GM12878 (cell line): ENCODE data around the gene C1orf210. TPM values are rescaled to one million over a fixed set of nuclear protein-coding genes. Genes with fewer than 3 reads are reported as not detected.

Source experiments
- ATAC-seq: fragments of 200-7000 bp; cut with Tn5 transposase; 3 replicates; pipeline ENCODE4 v1.9.1; 2020; ENCODE audit warnings: mild to moderate bottlenecking, moderate library complexity
- BruUV-seq: library from RNA; stranded (reverse); fragments of 400-500 nt; replicated peaks from 2 replicates; lab custom pipeline; 2021; lab: Mats Ljungman, UMichigan
- CTCF ChIA-PET: fragments of 300-600 bp; sonication (Branson Sonifier 250); formaldehyde crosslinking; extraction: SDS; loops from one replicate; lab custom pipeline; 2021; ENCODE audit warnings: inconsistent platforms; lab: Yijun Ruan, JAX
- POLR2A ChIA-PET: fragments of 350-600 bp; formaldehyde crosslinking; extraction: SDS; loops from one replicate; lab custom pipeline; 2021; ENCODE audit warnings: inconsistent platforms; lab: Charles Lee
- RAD21 ChIA-PET: fragments of 300-600 bp; sonication (Branson Sonifier 250); formaldehyde crosslinking; loops from one replicate; lab custom pipeline; 2023; ENCODE audit warnings: antibody characterized with exemption; ENCODE audit not compliant: unreplicated experiment; lab: Charles Lee
- SMC1A ChIA-PET: fragments of 300-600 bp; sonication (Branson Sonifier 250); formaldehyde crosslinking; loops from one replicate; lab custom pipeline; 2023; ENCODE audit not compliant: unreplicated experiment, uncharacterized antibody; lab: Charles Lee
- DNase-seq: peaks from one replicate; pipeline ENCODE4 v3.0.0-alpha.2; 2011; ENCODE audit warnings: low read depth, low spot score
- FAIRE-seq: peaks from 3 replicates; lab custom pipeline; 2011; peaks lifted over from hg19 to GRCh38; lab: Jason Lieb, UNC
- H2AFZ ChIP-seq: 2 replicates; pipeline ENCODE4 v1.6.0; 2011; ENCODE audit warnings: low read depth, low read length, control low read depth; ENCODE audit not compliant: control insufficient read depth
- H3K27ac ChIP-seq: 2 replicates; pipeline ENCODE4 v1.5.1; 2011; ENCODE audit warnings: control low read depth; ENCODE audit not compliant: control insufficient read depth, insufficient read depth
- H3K27me3 ChIP-seq, 2 experiments: replicated peaks in 1 of 2; 2 replicates each; pipeline versions ENCODE4 v1.6.0 to v1.6.1; 2011; ENCODE audit warnings: low read length in 1 of 2; ENCODE audit not compliant: control insufficient read depth in 2 of 2, insufficient read depth in 2 of 2
- H3K36me3 ChIP-seq, 2 experiments: 2 replicates each; pipeline ENCODE4 v1.5.1; 2011; ENCODE audit warnings: low read length in 1 of 2; ENCODE audit not compliant: control insufficient read depth in 2 of 2, insufficient read depth in 2 of 2
- H3K4me1 ChIP-seq: 2 replicates; pipeline ENCODE4 v1.6.1; 2011; ENCODE audit warnings: mild to moderate bottlenecking, low read length, moderate library complexity, mixed read lengths; ENCODE audit not compliant: control insufficient read depth, insufficient read depth
- H3K4me2 ChIP-seq: 2 replicates; pipeline ENCODE4 v1.6.0; 2011; ENCODE audit warnings: control low read depth; ENCODE audit not compliant: control insufficient read depth, insufficient read depth
- H3K4me3 ChIP-seq: fragments of 200-600 bp; sonication (generic); 2 replicates; pipeline ENCODE4 v1.5.1; 2016
- H3K79me2 ChIP-seq: 2 replicates; pipeline ENCODE4 v1.6.0; 2011; ENCODE audit warnings: low read length; ENCODE audit not compliant: control insufficient read depth, insufficient read depth
- H3K9ac ChIP-seq: 2 replicates; pipeline ENCODE4 v1.8.0; 2011; ENCODE audit warnings: low read length, control low read depth, mixed read lengths; ENCODE audit not compliant: control insufficient read depth, insufficient read depth
- H3K9me3 ChIP-seq: replicated peaks from 3 replicates; pipeline ENCODE4 v1.5.1; 2011; ENCODE audit warnings: mild to moderate bottlenecking, low read length; ENCODE audit not compliant: control insufficient read depth, insufficient read depth
- H4K20me1 ChIP-seq: 2 replicates; pipeline ENCODE4 v1.6.0; 2011; ENCODE audit not compliant: control insufficient read depth, insufficient read depth
- BHLHE40 ChIP-seq, 2 experiments: fragments of 450-650 bp in 1 of 2; IDR thresholded peaks; 2 replicates each; pipeline ENCODE4 v1.6.1; 2011 to 2017; ENCODE audit warnings: low read depth in 2 of 2, borderline replicate concordance in 1 of 2, improper control_type of control experiment in 1 of 2, low read length in 1 of 2, mild to moderate bottlenecking in 1 of 2
- CTCF ChIP-seq, 3 experiments: IDR thresholded peaks in 2 of 3; conservative IDR thresholded peaks in 1 of 3; 2 replicates each; pipeline ENCODE4 v1.5.1; 2011; ENCODE audit warnings: low read depth in 3 of 3, low read length in 3 of 3, mild to moderate bottlenecking in 3 of 3, control low read depth in 2 of 3, moderate library complexity in 2 of 3, inconsistent platforms in 1 of 3, mixed read lengths in 1 of 3; ENCODE audit not compliant: control insufficient read depth in 2 of 3, insufficient read depth in 1 of 3; ENCODE audit errors: extremely low read depth in 1 of 3
- EZH2 ChIP-seq: IDR thresholded peaks from 2 replicates; pipeline ENCODE4 v1.6.1; 2012; ENCODE audit warnings: low read depth, mild to moderate bottlenecking, control low read depth, inconsistent platforms, low read length, borderline replicate concordance; ENCODE audit not compliant: control insufficient read depth
- IKZF1 ChIP-seq: fragments of 450-650 bp; conservative IDR thresholded peaks from 2 replicates; pipeline ENCODE4 v1.6.1; 2017; ENCODE audit warnings: antibody characterized with exemption, mild to moderate bottlenecking
- RAD21 ChIP-seq: IDR thresholded peaks from 2 replicates; pipeline ENCODE4 v1.6.1; 2011; ENCODE audit warnings: mild to moderate bottlenecking, low read depth, low read length, moderate library complexity; ENCODE audit not compliant: insufficient read depth
- TBL1XR1 ChIP-seq: IDR thresholded peaks from 2 replicates; pipeline ENCODE4 v1.6.1; 2012; ENCODE audit warnings: low read depth, low read length, improper control_type of control experiment
- USF2 ChIP-seq: IDR thresholded peaks from 2 replicates; pipeline ENCODE4 v1.6.1; 2011; ENCODE audit warnings: low read depth, low read length, improper control_type of control experiment, borderline replicate concordance
- YY1 ChIP-seq: IDR thresholded peaks from 2 replicates; pipeline ENCODE4 v1.6.1; 2011; ENCODE audit warnings: low read depth, mild to moderate bottlenecking, low read length
- ZNF207 ChIP-seq: fragments of 450-650 bp; IDR thresholded peaks from 2 replicates; pipeline ENCODE4 v1.6.1; 2014; ENCODE audit warnings: antibody characterized with exemption, mild to moderate bottlenecking, borderline replicate concordance
- ZNF24 ChIP-seq: fragments of 450-650 bp; IDR thresholded peaks from 2 replicates; pipeline ENCODE4 v1.6.1; 2017; ENCODE audit warnings: antibody characterized with exemption, mild to moderate bottlenecking
- WGBS: methylation state at CpG from one replicate; pipeline ENCODE4 v1.1.6; 2016; ENCODE audit warnings: low lambda C conversion rate; ENCODE audit not compliant: insufficient replicate concordance, insufficient coverage; ENCODE audit errors: missing lambda C conversion rate; 5-methylcytosine and 5-hydroxymethylcytosine counted together
- in situ Hi-C: fragments of 300-500 bp; cut with MboI; formaldehyde crosslinking; loops from 9 replicates; pipeline ENCODE4 v1.14.3; 2018; ENCODE audit warnings: mixed read lengths
- intact Hi-C: fragments of 100-400 bp; cut with micrococcal nuclease; formaldehyde crosslinking; loops from one replicate; pipeline ENCODE4 v1.14.2; 2022; ENCODE audit not compliant: unreplicated experiment
- polyA plus RNA-seq, 11 experiments: library from polyadenylated mRNA; depleted of rRNA in 4 of 11; unstranded in 6 of 11; stranded (reverse) in 5 of 11; fragments of >200 nt; fragmentation: Nextera tagmentation in 4 of 11; fragmentation: Illumina TruSeq in 1 of 11; extraction: Ambion mirVana in 4 of 11; extraction: Trizol in 1 of 11; gene quantifications; 1 replicate in 1 of 11; 2 replicates in 10 of 11; pipeline versions ENCODE4 v1.2.1 to v1.2.3, GENCODE V29; 2011 to 2016; ENCODE audit warnings: inconsistent platforms in 2 of 11, missing spikeins in 2 of 11, low read depth in 1 of 11
- total RNA-seq, 4 experiments: library from RNA; depleted of rRNA in 3 of 4; stranded (reverse); fragments of >200 nt in 3 of 4; fragmentation: Illumina TruSeq in 1 of 4; extraction: Trizol in 1 of 4; gene quantifications; 2 replicates each; pipeline versions ENCODE4 v1.2.1 to v1.2.3, GENCODE V29; 2013 to 2021

Gene C1orf210
- total and polyA plus RNA-seq, 10 of the 15 experiments (the other 5 are each of a cell fraction or from before 2014, with no cell fraction given): 0.07 TPM; not detected in 9

- intact Hi-C loops: loop anchor here (2.0 to 5.0 kb wide), 3 partner anchors 56 to 523 kb away; partner anchors contain the start of gene CDC20
- Histone ChIP-seq H3K4me2 (peak overlapping the region; percentile 31), H4K20me1 (no peaks in the 10 kb centered on the region), H3K4me3 (no peak overlapping the region), H3K4me1 (peaks cover 19% of the 10 kb centered on the region), H2AFZ (peak overlapping the region; percentile 48; the same call in 1 of the 2 replicates), H3K27me3 (no peaks in the 10 kb centered on the region), H3K79me2 (no peaks in the 10 kb centered on the region), H3K27ac (peak overlapping the region; percentile 74), H3K36me3 (peaks cover 0 to 2% of the 10 kb centered on the region in 2 experiments; a peak in 2 of 4 replicates), H3K9ac (peak overlapping the region; percentile 4), H3K9me3 (no peaks in the 10 kb centered on the region)
- RAD21 ChIA-PET: interaction anchor here (0.6 to 3.5 kb wide), 24 partner anchors 10 to 706 kb away, joined by 3 to 52 read pairs (median 6); partner anchors contain the start of genes CDC20, ELOVL1, HYI and KDM4A
- TF ChIP-seq ZNF207 (no peak), BHLHE40 (IDR thresholded peaks at IDR 0.05; ENCODE audit: borderline replicate concordance in 1 of 2, low read depth in 2 of 2, low read length in 1 of 2) (no peak), ZNF24 (peak; percentile 71)
- POLR2A ChIA-PET: interaction anchor here (0.5 to 2.9 kb wide), 10 partner anchors 12 to 473 kb away, joined by 3 to 19 read pairs (median 5); partner anchors contain the start of genes CDC20, MED8 and SZT2
- CTCF ChIA-PET: interaction anchor here (0.7 to 5.4 kb wide), 30 partner anchors 9 to 797 kb away, joined by 3 to 89 read pairs (median 4); partner anchors contain the start of genes ARTN, CDC20, ELOVL1 and MED8
- BruUV-seq: no TSS peak
- in situ Hi-C loops: no loop called here
- DNase-seq (no peak), ATAC-seq (peak; percentile 55), FAIRE-seq (peak; percentile 80)
- SMC1A ChIA-PET: interaction anchor here (0.6 to 4.2 kb wide), 30 partner anchors 12 to 524 kb away, joined by 3 to 70 read pairs (median 4); partner anchors contain the start of genes CDC20, ELOVL1, HYI and KDM4A
- 20% methylated on average over 3 of the region's 3 CpGs for WGBS
These were observed 46.4 kb downstream of the C1orf210 start for GRCh38 chr1:43238991-43239469.

GRCh38 chr1:43238085-43238484 is 47.3 kb downstream of the C1orf210 start:
- WGBS: 45% methylated on average over 5 of the region's 5 CpGs
- TF ChIP-seq CTCF (IDR thresholded peaks at IDR 0.05 in 2 of 3, conservative IDR thresholded peaks at IDR 0.05 in 1 of 3; ENCODE audit: control insufficient read depth in 2 of 3, extremely low read depth in 1 of 3, insufficient read depth in 1 of 3, low read depth in 3 of 3, low read length in 3 of 3) (peak; percentile 62 to 76 (median 74)), YY1 (peak; percentile 65), RAD21 (peak; percentile 91), EZH2 (no peak), TBL1XR1 (no peak), USF2 (no peak), IKZF1 (peak; percentile 33)

More at GRCh38 chr1:43238085-43238484, 47.3 kb downstream of the C1orf210 start:
- Histone ChIP-seq H3K4me2 (no peak overlapping the region), H3K9me3 (no peaks in the 10 kb centered on the region), H3K4me3 (no peak overlapping the region), H3K9ac (no peak overlapping the region), H3K79me2 (no peaks in the 10 kb centered on the region), H3K4me1 (peaks cover 19% of the 10 kb centered on the region), H2AFZ (no peak overlapping the region), H3K27me3 (no peaks in the 10 kb centered on the region), H4K20me1 (no peaks in the 10 kb centered on the region), H3K27ac (no peak overlapping the region), H3K36me3 (peaks cover 0 to 2% of the 10 kb centered on the region in 2 experiments; a peak in 2 of 4 replicates)
- ChIA-PET CTCF (interaction anchor here (0.6 to 5.4 kb wide), 22 partner anchors 9 to 705 kb away, joined by 3 to 89 read pairs (median 4); partner anchors contain the start of genes CDC20, ELOVL1, HYI and MED8), RAD21 (interaction anchor here (0.8 to 3.5 kb wide), 6 partner anchors 56 to 176 kb away, joined by 4 to 52 read pairs (median 24); partner anchors contain the start of genes CDC20, ELOVL1, MED8 and SZT2), POLR2A (interaction anchor here (1.2 to 2.9 kb wide), 3 partner anchors 120 to 216 kb away, joined by 4 to 19 read pairs (median 13); partner anchors contain the start of gene CDC20), SMC1A (interaction anchor here (0.7 to 4.2 kb wide), 13 partner anchors 11 to 415 kb away, joined by 3 to 70 read pairs (median 5); partner anchors contain the start of genes CDC20 and HYI)
- FAIRE-seq (peak; percentile 76), DNase-seq (no peak), ATAC-seq (peak; percentile 64)
- BruUV-seq: no TSS peak
- intact Hi-C loops: loop anchor here (2.0 to 5.0 kb wide), 3 partner anchors 57 to 524 kb away; partner anchors contain the start of gene CDC20
- in situ Hi-C loops: no loop called here
